Aorta (tissue), 5 donors: ENCODE data around the gene MDH1. TPM values are rescaled to one million over a fixed set of nuclear protein-coding genes. Genes with fewer than 3 reads are reported as not detected.

ENCODE experiments used
- ATAC-seq: fragments of 200-7000 bp; cut with Tn5 transposase; one replicate; pipeline ENCODE4 v1.9.1; 2022; ENCODE audit warnings: moderate library complexity; ENCODE audit not compliant: low FRiP score
- DNase-seq, 2 donors: peaks; one replicate each; pipeline ENCODE4 v3.0.0-alpha.2; 2020
- H3K27ac ChIP-seq, 2 donors: one replicate each; pipeline ENCODE4 v1.5.1; 2013; ENCODE audit warnings: low read length in 2 of 2, mild to moderate bottlenecking in 2 of 2, moderate library complexity in 2 of 2, control low read depth in 1 of 2, inconsistent platforms in 1 of 2, low read depth in 1 of 2
- H3K27me3 ChIP-seq, 2 donors: one replicate each; pipeline ENCODE4 v1.6.1; 2013; ENCODE audit warnings: control low read depth in 1 of 2, low read length in 1 of 2, mild to moderate bottlenecking in 1 of 2, moderate library complexity in 1 of 2; ENCODE audit not compliant: insufficient read depth in 2 of 2, control insufficient read depth in 1 of 2
- H3K36me3 ChIP-seq, 2 donors: one replicate each; pipeline ENCODE4 v1.6.1; 2013; ENCODE audit warnings: control low read depth in 1 of 2, low read length in 1 of 2, mild to moderate bottlenecking in 1 of 2; ENCODE audit not compliant: insufficient read depth in 2 of 2, control insufficient read depth in 1 of 2
- H3K4me1 ChIP-seq, 2 donors: one replicate each; pipeline ENCODE4 v1.6.1; 2013; ENCODE audit warnings: low read length in 2 of 2, control low read depth in 1 of 2, mild to moderate bottlenecking in 1 of 2, moderate library complexity in 1 of 2; ENCODE audit not compliant: insufficient read depth in 2 of 2, control insufficient read depth in 1 of 2
- H3K4me3 ChIP-seq, 2 donors: one replicate each; pipeline ENCODE4 v1.5.1; 2013; ENCODE audit warnings: low read length in 2 of 2, control low read depth in 1 of 2, mild to moderate bottlenecking in 1 of 2
- H3K9me3 ChIP-seq: one replicate; pipeline ENCODE4 v1.6.1; 2013; ENCODE audit warnings: mild to moderate bottlenecking, low read length; ENCODE audit not compliant: control insufficient read depth
- WGBS, 2 donors: extraction: QIAGEN DNeasy Blood & Tissue Kit; methylation state at CpG; one replicate each; pipeline ENCODE4 v1.1.7; 2013; 5-methylcytosine and 5-hydroxymethylcytosine counted together
- intact Hi-C, 2 donors: fragments of 100-400 bp; cut with DNase I; formaldehyde crosslinking; loops; one replicate each; pipeline versions ENCODE4 v1.14.2 to v1.15.0; 2022
- polyA plus RNA-seq, 2 donors: library from polyadenylated mRNA; stranded (reverse); fragments of 200-250 nt; gene quantifications; one replicate each; pipeline ENCODE4 v1.2.3, GENCODE V29; 2013
- total RNA-seq, 2 donors: library from RNA; stranded (reverse); fragmentation: NEBNext Ultra II Directional; extraction: Animal tissue kit (Norgen Biotek cat#: 25700); gene quantifications; one replicate each; pipeline ENCODE4 v1.2.1, GENCODE V29; 2021
- donor health status: healthy with polysubstance abuse.
- donor health status: Bipolar disorder and iron deficiency.
- donor health status: DM: no; HTN: no; CAD: no.
- donor health status: DM: no; HTN: no; CAD: no.
- donor health status: DM: yes; HTN: yes; CAD: no.

MDH1 gene
- total and polyA plus RNA-seq, 4 donors = 84.9 to 157 (median 98.6) TPM

- intact Hi-C loops = no loop called here
- H3K4me3 ChIP-seq = no peak overlapping the region
These were observed 66.2 kb downstream of the MDH1 start for GRCh38 chr2:63654959-63655358.

More at GRCh38 chr2:63654959-63655358, 66.2 kb downstream of the MDH1 start:
- Histone ChIP-seq H3K27me3 (no peaks in the 10 kb centered on the region), H3K4me1 (no peaks in the 10 kb centered on the region), H3K36me3 (no peaks in the 10 kb centered on the region), H3K9me3 (peaks cover 3% of the 10 kb centered on the region), H3K27ac (no peak overlapping the region)
- ATAC-seq (no peak), DNase-seq (no peak)
- WGBS, 2 donors = 84 to 96% methylated on average over 1 of the region's 1 CpG

Other genes with a start within 250 kb of the MDH1 start
- gene WDPCP, start 486 bp upstream of the MDH1 start, total RNA-seq = 10 to 100 TPM; 20.5 to 20.8 TPM
- 10 to 100 TPM in 1 of 2 donors, 1 to 10 TPM in 1; 2.9 to 10.2 TPM for gene WDPCP, start 486 bp upstream of the MDH1 start, polyA plus RNA-seq